Measurements from ENCODE around the gene CORO2B. TPM values are rescaled to one million over a fixed set of nuclear protein-coding genes. Genes with fewer than 3 reads are reported as not detected.
A peak's percentile ranks its signal among the peaks of the same experiment; 100 is the strongest.

The CORO2B gene
- total and polyA plus RNA-seq, 5 donors = 5.8 to 13.7 (median 11.1) TPM

- Histone ChIP-seq H3K4me3 (ENCODE audit: low read length) (no peak overlapping the region), H3K9me3 (ENCODE audit: control insufficient read depth, low read length) (no peaks in the 10 kb centered on the region), H3K4me1 (ENCODE audit: control insufficient read depth, insufficient read depth, low read length) (peaks cover 2% of the 10 kb centered on the region), H3K27me3 (ENCODE audit: control insufficient read depth, insufficient read depth) (no peaks in the 10 kb centered on the region), H3K27ac (ENCODE audit: low read length) (no peak overlapping the region)
- ATAC-seq = no peak
- DNase-seq = no peak
- intact Hi-C loops (cut with DNase I) = loop anchor here (2.0 to 10.0 kb wide), 7 partner anchors 117 to 372 kb away; no protein-coding TSS in a partner anchor
- WGBS = 85% methylated on average over 10 of the region's 10 CpGs
These were observed 23.8 kb upstream of the CORO2B start for GRCh38 chr15:68554721-68555678.

- Histone ChIP-seq H3K4me1 (ENCODE audit: control insufficient read depth, insufficient read depth, low read length) (peaks cover 2% of the 10 kb centered on the region), H3K4me3 (ENCODE audit: low read length) (no peak overlapping the region), H3K27ac (ENCODE audit: low read length) (no peak overlapping the region), H3K27me3 (ENCODE audit: control insufficient read depth, insufficient read depth) (no peaks in the 10 kb centered on the region), H3K9me3 (ENCODE audit: control insufficient read depth, low read length) (no peaks in the 10 kb centered on the region)
- intact Hi-C loops (cut with DNase I) = loop anchor here in 3 of 4 donors (2.0 to 10.0 kb wide), 5 partner anchors 117 to 372 kb away; no protein-coding TSS in a partner anchor
- DNase-seq (no peak), ATAC-seq (no peak)
- WGBS = 87% methylated on average over 7 of the region's 7 CpGs
These were observed 23.1 kb upstream of the CORO2B start for GRCh38 chr15:68555679-68556037.

- Histone ChIP-seq H3K4me3 (ENCODE audit: low read length) (no peak overlapping the region), H3K9me3 (ENCODE audit: control insufficient read depth, low read length) (no peaks in the 10 kb centered on the region), H3K27me3 (ENCODE audit: control insufficient read depth, insufficient read depth) (no peaks in the 10 kb centered on the region), H3K27ac (ENCODE audit: low read length) (no peak overlapping the region), H3K4me1 (ENCODE audit: control insufficient read depth, insufficient read depth, low read length) (peaks cover 2% of the 10 kb centered on the region)
- ATAC-seq (no peak), DNase-seq (no peak)
- intact Hi-C loops (cut with DNase I) = loop anchor here in 2 of 4 donors (5.0 to 10.0 kb wide), 4 partner anchors 116 to 371 kb away; no protein-coding TSS in a partner anchor
- WGBS = 91% methylated on average over 17 of the region's 17 CpGs
These were observed 22.4 kb upstream of the CORO2B start for GRCh38 chr15:68556139-68556990.

- WGBS = 98% methylated on average over 9 of the region's 9 CpGs
- H3K4me1 ChIP-seq (ENCODE audit: control insufficient read depth, insufficient read depth, low read length) = no peaks in the 10 kb centered on the region
These were observed 21.1 kb upstream of the CORO2B start for GRCh38 chr15:68557469-68558317.

GRCh38 chr15:68558318-68559305 lies 20.2 kb upstream of the CORO2B start:
- intact Hi-C loops (cut with DNase I) = loop anchor here in 3 of 4 donors (1.0 to 10.0 kb wide), 6 partner anchors 114 to 369 kb away; no protein-coding TSS in a partner anchor
- no peaks in the 10 kb centered on the region for H3K27me3 ChIP-seq (ENCODE audit: control insufficient read depth, insufficient read depth)
- peak overlapping the region; percentile 26 for H3K4me3 ChIP-seq (ENCODE audit: low read length)
- no peak overlapping the region for H3K27ac ChIP-seq (ENCODE audit: low read length)
- no peaks in the 10 kb centered on the region for H3K9me3 ChIP-seq (ENCODE audit: control insufficient read depth, low read length)
- 42% methylated on average over 30 of the region's 30 CpGs for WGBS
- no peaks in the 10 kb centered on the region for H3K4me1 ChIP-seq (ENCODE audit: control insufficient read depth, insufficient read depth, low read length)
- ATAC-seq (peak in 1 of 2 donors; percentile 22), DNase-seq (peak in 1 of 3 donors; percentile 31)

More at GRCh38 chr15:68557469-68558317, 21.1 kb upstream of the CORO2B start:
- intact Hi-C loops (cut with DNase I) = loop anchor here in 2 of 4 donors (2.0 to 10.0 kb wide), 5 partner anchors 115 to 370 kb away; no protein-coding TSS in a partner anchor
- H3K27me3 ChIP-seq (ENCODE audit: control insufficient read depth, insufficient read depth) = no peaks in the 10 kb centered on the region
- DNase-seq = no peak
- ATAC-seq = no peak
- no peak overlapping the region for H3K27ac ChIP-seq (ENCODE audit: low read length)
- H3K4me3 ChIP-seq (ENCODE audit: low read length) = no peak overlapping the region
- H3K9me3 ChIP-seq (ENCODE audit: control insufficient read depth, low read length) = no peaks in the 10 kb centered on the region

DNA sequence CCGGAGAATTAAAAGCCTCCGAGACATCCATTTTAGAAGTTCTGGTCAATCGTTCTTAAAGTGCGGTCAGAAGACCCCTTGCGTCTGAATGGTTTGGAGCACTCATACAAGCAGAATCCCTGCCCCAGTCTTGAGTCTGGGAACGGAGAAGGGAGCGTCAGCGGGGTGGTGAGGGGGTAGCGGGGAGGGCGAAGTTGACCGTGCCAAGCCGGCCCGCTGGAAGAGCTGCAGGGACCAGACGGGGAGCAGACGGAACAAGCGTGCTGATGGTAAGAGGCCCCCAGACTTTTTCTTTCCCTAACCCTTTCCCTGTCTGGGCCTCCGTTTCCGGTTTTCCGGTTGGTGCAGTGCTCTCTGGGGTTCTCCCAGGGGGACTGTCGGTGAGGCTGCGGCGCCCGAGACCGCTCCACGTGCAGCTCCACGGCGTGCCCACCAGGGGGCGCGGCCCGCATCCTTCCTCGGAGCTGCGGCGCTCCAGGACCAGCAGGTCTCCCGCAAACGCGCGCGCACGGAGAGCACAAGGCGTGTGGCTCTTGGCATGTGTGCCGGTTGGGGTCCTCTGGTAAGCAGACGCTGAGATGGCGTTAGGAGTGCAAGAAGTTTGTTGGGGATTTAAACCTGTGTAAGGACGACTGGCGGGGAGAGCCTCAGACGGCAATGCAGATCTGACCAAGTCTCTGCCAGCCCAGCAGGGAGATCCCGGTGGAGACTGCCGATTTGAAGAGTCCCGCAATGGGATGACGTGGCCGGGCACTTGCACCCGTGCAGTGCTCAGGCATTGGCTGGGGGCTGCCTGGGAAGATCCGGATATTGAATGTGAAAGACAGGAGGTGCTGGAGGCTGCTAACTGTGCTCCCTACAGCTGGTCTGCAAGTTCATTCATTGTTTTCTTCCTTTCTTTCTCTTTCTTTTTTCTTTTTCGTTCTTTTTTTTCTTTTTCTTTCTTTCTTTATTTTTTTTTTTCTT lies 19.2 kb upstream of the CORO2B start:
- peak; percentile 82 to 94 (median 93) for DNase-seq
- no peaks in the 10 kb centered on the region for H3K4me1 ChIP-seq (ENCODE audit: control insufficient read depth, insufficient read depth, low read length)
- intact Hi-C loops (cut with DNase I) = loop anchor here in 3 of 4 donors (1.0 to 10.0 kb wide), 6 partner anchors 113 to 368 kb away; no protein-coding TSS in a partner anchor
- WGBS = 2% methylated on average over 54 of the region's 54 CpGs
- no peak overlapping the region for H3K27ac ChIP-seq (ENCODE audit: low read length)
- H3K9me3 ChIP-seq (ENCODE audit: control insufficient read depth, low read length) = no peaks in the 10 kb centered on the region
- ATAC-seq = peak; percentile 91 to 94
- no peaks in the 10 kb centered on the region for H3K27me3 ChIP-seq (ENCODE audit: control insufficient read depth, insufficient read depth)
- H3K4me3 ChIP-seq (ENCODE audit: low read length) = peak overlapping the region; percentile 26

DNA sequence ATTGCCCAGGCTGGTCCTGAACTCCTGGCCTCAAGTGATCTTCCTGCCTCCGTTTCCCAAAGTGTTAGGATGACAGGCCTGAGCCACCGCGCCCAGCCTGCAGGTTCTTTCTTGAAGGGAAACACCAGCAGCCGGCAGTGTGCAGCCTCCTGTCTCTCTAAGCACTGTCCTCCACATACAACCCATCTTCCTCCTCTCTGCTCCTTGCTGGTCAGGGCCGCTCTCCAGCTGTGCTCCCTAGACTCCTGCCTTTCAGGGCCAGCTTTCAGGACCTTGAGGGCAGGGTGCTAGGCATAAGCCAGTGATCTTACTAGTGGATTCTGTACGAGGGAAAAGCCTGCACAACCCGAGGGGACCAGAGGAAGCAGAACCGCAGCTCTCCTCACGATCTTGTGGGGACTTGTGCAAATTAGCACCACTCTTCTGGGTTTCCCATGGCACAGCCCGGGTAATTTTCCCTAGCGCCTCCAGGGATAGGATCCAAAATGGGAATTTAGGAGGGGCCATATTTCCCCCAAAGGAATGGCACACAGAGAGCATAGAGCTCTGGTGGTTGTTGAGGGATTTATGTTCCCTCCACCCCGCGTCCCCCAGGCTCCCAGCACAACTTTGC lies 18.2 kb upstream of the CORO2B start:
- no peak overlapping the region for H3K4me3 ChIP-seq (ENCODE audit: low read length)
- no peaks in the 10 kb centered on the region for H3K4me1 ChIP-seq (ENCODE audit: control insufficient read depth, insufficient read depth, low read length)
- intact Hi-C loops (cut with DNase I) = no loop called here
- no peak for ATAC-seq
- H3K27me3 ChIP-seq (ENCODE audit: control insufficient read depth, insufficient read depth) = no peaks in the 10 kb centered on the region
- 90% methylated on average over 13 of the region's 13 CpGs for WGBS
- H3K27ac ChIP-seq (ENCODE audit: low read length) = no peak overlapping the region
- DNase-seq = no peak
- no peaks in the 10 kb centered on the region for H3K9me3 ChIP-seq (ENCODE audit: control insufficient read depth, low read length)

DNA sequence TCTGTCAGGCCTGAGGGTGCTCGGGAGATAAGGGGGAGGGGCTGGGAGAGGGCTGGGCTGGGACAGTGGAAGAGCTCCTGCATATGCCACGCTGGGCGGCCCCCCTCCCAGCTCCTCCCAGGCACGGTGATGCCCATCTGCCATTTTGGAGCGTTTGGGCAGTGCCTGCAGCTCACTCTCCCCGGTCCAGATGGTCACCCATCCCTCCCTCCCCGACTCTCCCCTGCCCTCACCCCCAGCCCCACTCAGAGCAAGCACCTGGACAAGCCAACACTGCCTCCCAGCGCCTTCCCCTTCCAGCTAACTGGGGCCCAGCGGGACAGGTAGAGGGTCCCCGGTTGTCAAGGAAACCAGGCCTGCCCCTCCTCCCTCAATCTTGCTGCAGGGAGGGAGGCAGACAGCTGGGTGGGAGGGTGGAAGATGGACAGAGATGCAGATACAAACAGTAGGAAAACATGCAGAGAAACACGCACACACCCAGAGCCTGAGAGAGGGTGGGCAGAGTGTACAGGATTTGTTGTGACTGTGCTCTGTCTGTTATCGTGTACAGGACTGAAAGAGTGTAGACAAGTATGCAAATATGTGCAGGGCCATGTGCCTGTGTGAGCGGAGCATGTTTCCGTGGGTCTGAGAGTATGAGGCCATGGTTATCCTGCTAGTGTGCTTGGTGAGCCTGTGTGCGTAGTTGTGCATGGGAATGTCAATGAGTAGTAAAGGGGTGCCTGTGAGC lies 17.5 kb upstream of the CORO2B start:
- 86% methylated on average over 15 of the region's 15 CpGs for WGBS
- Histone ChIP-seq H3K9me3 (ENCODE audit: control insufficient read depth, low read length) (no peaks in the 10 kb centered on the region), H3K4me3 (ENCODE audit: low read length) (no peak overlapping the region), H3K27ac (ENCODE audit: low read length) (no peak overlapping the region), H3K4me1 (ENCODE audit: control insufficient read depth, insufficient read depth, low read length) (no peaks in the 10 kb centered on the region), H3K27me3 (ENCODE audit: control insufficient read depth, insufficient read depth) (no peaks in the 10 kb centered on the region)
- DNase-seq (peak in 1 of 3 donors; percentile 13), ATAC-seq (no peak)
- intact Hi-C loops (cut with DNase I) = no loop called here

Measured in right cardiac atrium (tissue), 5 donors.